GM12878 (cell line): ENCODE measurements around the gene MYCBPAP. TPM values are rescaled to one million over a fixed set of nuclear protein-coding genes. Genes with fewer than 3 reads are reported as not detected.

ENCODE experiments used
- ATAC-seq: fragments of 200-7000 bp; cut with Tn5 transposase; 3 replicates; pipeline ENCODE4 v1.9.1; 2020; ENCODE audit warnings: mild to moderate bottlenecking, moderate library complexity
- BruUV-seq: library from RNA; stranded (reverse); fragments of 400-500 nt; replicated peaks from 2 replicates; lab custom pipeline; 2021; lab: Mats Ljungman, UMichigan
- CTCF ChIA-PET: fragments of 300-600 bp; sonication (Branson Sonifier 250); formaldehyde crosslinking; extraction: SDS; loops from one replicate; lab custom pipeline; 2021; ENCODE audit warnings: inconsistent platforms; lab: Yijun Ruan, JAX
- POLR2A ChIA-PET: fragments of 350-600 bp; formaldehyde crosslinking; extraction: SDS; loops from one replicate; lab custom pipeline; 2021; ENCODE audit warnings: inconsistent platforms; lab: Charles Lee
- RAD21 ChIA-PET: fragments of 300-600 bp; sonication (Branson Sonifier 250); formaldehyde crosslinking; loops from one replicate; lab custom pipeline; 2023; ENCODE audit warnings: antibody characterized with exemption; ENCODE audit not compliant: unreplicated experiment; lab: Charles Lee
- SMC1A ChIA-PET: fragments of 300-600 bp; sonication (Branson Sonifier 250); formaldehyde crosslinking; loops from one replicate; lab custom pipeline; 2023; ENCODE audit not compliant: unreplicated experiment, uncharacterized antibody; lab: Charles Lee
- DNase-seq: peaks from one replicate; pipeline ENCODE4 v3.0.0-alpha.2; 2011; ENCODE audit warnings: low read depth, low spot score
- FAIRE-seq: peaks from 3 replicates; lab custom pipeline; 2011; peaks lifted over from hg19 to GRCh38; lab: Jason Lieb, UNC
- H2AFZ ChIP-seq: 2 replicates; pipeline ENCODE4 v1.6.0; 2011; ENCODE audit warnings: low read depth, low read length, control low read depth; ENCODE audit not compliant: control insufficient read depth
- H3K27ac ChIP-seq: 2 replicates; pipeline ENCODE4 v1.5.1; 2011; ENCODE audit warnings: control low read depth; ENCODE audit not compliant: control insufficient read depth, insufficient read depth
- H3K27me3 ChIP-seq, 2 experiments: replicated peaks in 1 of 2; 2 replicates each; pipeline versions ENCODE4 v1.6.0 to v1.6.1; 2011; ENCODE audit warnings: low read length in 1 of 2; ENCODE audit not compliant: control insufficient read depth in 2 of 2, insufficient read depth in 2 of 2
- H3K36me3 ChIP-seq, 2 experiments: 2 replicates each; pipeline ENCODE4 v1.5.1; 2011; ENCODE audit warnings: low read length in 1 of 2; ENCODE audit not compliant: control insufficient read depth in 2 of 2, insufficient read depth in 2 of 2
- H3K4me1 ChIP-seq: 2 replicates; pipeline ENCODE4 v1.6.1; 2011; ENCODE audit warnings: mild to moderate bottlenecking, low read length, moderate library complexity, mixed read lengths; ENCODE audit not compliant: control insufficient read depth, insufficient read depth
- H3K4me2 ChIP-seq: 2 replicates; pipeline ENCODE4 v1.6.0; 2011; ENCODE audit warnings: control low read depth; ENCODE audit not compliant: control insufficient read depth, insufficient read depth
- H3K4me3 ChIP-seq: fragments of 200-600 bp; sonication (generic); 2 replicates; pipeline ENCODE4 v1.5.1; 2016
- H3K79me2 ChIP-seq: 2 replicates; pipeline ENCODE4 v1.6.0; 2011; ENCODE audit warnings: low read length; ENCODE audit not compliant: control insufficient read depth, insufficient read depth
- H3K9ac ChIP-seq: 2 replicates; pipeline ENCODE4 v1.8.0; 2011; ENCODE audit warnings: low read length, control low read depth, mixed read lengths; ENCODE audit not compliant: control insufficient read depth, insufficient read depth
- H3K9me3 ChIP-seq: replicated peaks from 3 replicates; pipeline ENCODE4 v1.5.1; 2011; ENCODE audit warnings: mild to moderate bottlenecking, low read length; ENCODE audit not compliant: control insufficient read depth, insufficient read depth
- H4K20me1 ChIP-seq: 2 replicates; pipeline ENCODE4 v1.6.0; 2011; ENCODE audit not compliant: control insufficient read depth, insufficient read depth
- BMI1 ChIP-seq: fragments of 450-650 bp; IDR thresholded peaks from 2 replicates; pipeline ENCODE4 v1.6.1; 2016; ENCODE audit warnings: mild to moderate bottlenecking, moderate library complexity, borderline replicate concordance
- NR2C1 ChIP-seq: fragments of 450-650 bp; IDR thresholded peaks from 2 replicates; pipeline ENCODE4 v1.6.1; 2017; ENCODE audit warnings: antibody characterized with exemption, mild to moderate bottlenecking, moderate library complexity
- RBBP5 ChIP-seq: fragments of 200-600 bp; sonication (generic); conservative IDR thresholded peaks from 2 replicates; pipeline ENCODE4 v1.6.1; 2016
- TAF1 ChIP-seq: IDR thresholded peaks from 2 replicates; pipeline ENCODE4 v1.6.1; 2011; ENCODE audit warnings: mild to moderate bottlenecking, low read depth, low read length, borderline replicate concordance
- WGBS: methylation state at CpG from one replicate; pipeline ENCODE4 v1.1.6; 2016; ENCODE audit warnings: low lambda C conversion rate; ENCODE audit not compliant: insufficient replicate concordance, insufficient coverage; ENCODE audit errors: missing lambda C conversion rate; 5-methylcytosine and 5-hydroxymethylcytosine counted together
- in situ Hi-C: fragments of 300-500 bp; cut with MboI; formaldehyde crosslinking; loops from 9 replicates; pipeline ENCODE4 v1.14.3; 2018; ENCODE audit warnings: mixed read lengths
- intact Hi-C: fragments of 100-400 bp; cut with micrococcal nuclease; formaldehyde crosslinking; loops from one replicate; pipeline ENCODE4 v1.14.2; 2022; ENCODE audit not compliant: unreplicated experiment
- polyA plus RNA-seq, 11 experiments: library from polyadenylated mRNA; depleted of rRNA in 4 of 11; unstranded in 6 of 11; stranded (reverse) in 5 of 11; fragments of >200 nt; fragmentation: Nextera tagmentation in 4 of 11; fragmentation: Illumina TruSeq in 1 of 11; extraction: Ambion mirVana in 4 of 11; extraction: Trizol in 1 of 11; gene quantifications; 1 replicate in 1 of 11; 2 replicates in 10 of 11; pipeline versions ENCODE4 v1.2.1 to v1.2.3, GENCODE V29; 2011 to 2016; ENCODE audit warnings: inconsistent platforms in 2 of 11, missing spikeins in 2 of 11, low read depth in 1 of 11
- total RNA-seq, 4 experiments: library from RNA; depleted of rRNA in 3 of 4; stranded (reverse); fragments of >200 nt in 3 of 4; fragmentation: Illumina TruSeq in 1 of 4; extraction: Trizol in 1 of 4; gene quantifications; 2 replicates each; pipeline versions ENCODE4 v1.2.1 to v1.2.3, GENCODE V29; 2013 to 2021

Gene MYCBPAP
- total and polyA plus RNA-seq, 10 of the 15 experiments (the other 5 are each of a cell fraction or from before 2014, with no cell fraction given) = 0.23 to 2.7 (median 1.5) TPM

- Histone ChIP-seq H3K9ac (no peak overlapping the region), H3K27me3 (peaks cover 9% of the 10 kb centered on the region in 2 experiments; a peak in 3 of 4 replicates)
- no peak for TF ChIP-seq RBBP5
- no peak for TF ChIP-seq NR2C1
- TF ChIP-seq BMI1 = no peak
- no peak for TF ChIP-seq TAF1
Observed at GRCh38 chr17:50537721-50538548, 29.7 kb downstream of the MYCBPAP start.

More at GRCh38 chr17:50537721-50538548, 29.7 kb downstream of the MYCBPAP start:
- 47% methylated on average over 20 of the region's 20 CpGs for WGBS
- Histone ChIP-seq H4K20me1 (no peaks in the 10 kb centered on the region), H3K4me3 (no peak overlapping the region), H3K4me2 (no peak overlapping the region), H3K9me3 (no peaks in the 10 kb centered on the region), H2AFZ (no peak overlapping the region), H3K4me1 (peaks cover 10% of the 10 kb centered on the region; the same call in 1 of the 2 replicates), H3K36me3 (no peaks in the 10 kb centered on the region), H3K79me2 (no peaks in the 10 kb centered on the region), H3K27ac (no peak overlapping the region)
- ChIA-PET CTCF (no interaction called here), POLR2A (interaction anchor here (0.7 kb wide), 1 partner anchor 9 kb away, joined by 7 read pairs; the partner anchor contains the start of gene SPATA20), SMC1A (no interaction called here), RAD21 (interaction anchor here (0.6 kb wide), 1 partner anchor 85 kb away, joined by 3 read pairs; no protein-coding TSS in a partner anchor)
- BruUV-seq = no TSS peak
- no peak for FAIRE-seq
- in situ Hi-C loops = no loop called here
- no peak for DNase-seq
- intact Hi-C loops = no loop called here
- no peak for ATAC-seq
